CD4-positive, alpha-beta T cell treated with Interleukin-15 for 4 hours (primary cell): Measurements from ENCODE around the gene HAUS6.
A peak's percentile ranks its signal among the peaks of the same experiment; 100 is the strongest.
"Not testable (repeated sequence)": the region's sequence is repeated elsewhere in the genome, so short reads cannot be mapped to it uniquely, and the experiment has no call there.

Experiments
- DNase-seq: peaks from one replicate; pipeline ENCODE4 v3.0.0-alpha.2; 2020; ENCODE audit warnings: low spot score

The HAUS6 gene

DNA sequence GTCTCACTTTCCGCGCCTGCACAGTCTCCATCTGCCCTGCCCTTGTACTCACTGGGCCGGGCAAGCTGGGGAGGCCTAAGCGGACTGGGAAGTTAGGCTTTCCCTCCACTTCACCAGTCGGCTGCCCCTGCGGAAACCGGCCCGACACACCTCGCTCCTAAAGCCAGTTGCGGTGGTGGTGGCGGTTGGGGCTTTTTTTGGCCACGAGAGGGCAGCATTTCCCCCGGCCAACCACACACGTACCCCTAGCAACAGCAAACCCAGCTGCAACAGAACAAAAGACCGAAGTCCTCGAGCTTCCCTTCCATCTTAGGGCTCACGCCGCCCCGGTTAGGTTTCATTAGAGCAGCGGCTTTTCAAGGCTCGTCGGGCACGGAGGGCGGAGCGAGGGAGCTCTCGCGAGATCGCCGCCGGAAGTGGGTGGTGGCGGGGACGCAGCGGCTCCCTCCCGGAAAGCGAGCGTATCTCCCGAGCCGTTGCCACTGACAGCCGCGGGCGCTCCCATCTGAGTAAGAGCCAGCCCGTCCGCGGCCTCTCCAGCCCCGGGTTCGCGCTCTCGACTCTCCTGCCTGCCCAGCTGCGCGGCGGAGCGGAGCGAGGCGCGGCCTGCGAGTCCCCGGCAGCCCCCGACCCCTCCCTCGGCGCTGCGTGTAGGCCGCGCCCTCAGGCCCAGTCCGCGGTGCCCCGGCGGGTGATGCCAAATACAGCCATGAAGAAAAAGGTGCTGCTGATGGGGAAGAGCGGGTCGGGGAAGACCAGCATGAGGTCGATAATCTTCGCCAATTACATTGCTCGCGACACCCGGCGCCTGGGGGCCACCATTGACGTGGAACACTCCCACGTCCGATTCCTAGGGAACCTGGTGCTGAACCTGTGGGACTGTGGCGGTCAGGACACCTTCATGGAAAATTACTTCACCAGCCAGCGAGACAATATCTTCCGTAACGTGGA, 53.5 kb downstream of the HAUS6 start, which contains the start of gene RRAGA:
RRAGA (plus strand) TSS at position 462 of the 951 bp plus-strand sequence; CDS start at position 695, 233 bp downstream.
- DNase-seq = peak; percentile 95

- no peak for DNase-seq
These were observed 66.1 kb downstream of the HAUS6 start for GRCh38 chr9:19036611-19037010.

DNA sequence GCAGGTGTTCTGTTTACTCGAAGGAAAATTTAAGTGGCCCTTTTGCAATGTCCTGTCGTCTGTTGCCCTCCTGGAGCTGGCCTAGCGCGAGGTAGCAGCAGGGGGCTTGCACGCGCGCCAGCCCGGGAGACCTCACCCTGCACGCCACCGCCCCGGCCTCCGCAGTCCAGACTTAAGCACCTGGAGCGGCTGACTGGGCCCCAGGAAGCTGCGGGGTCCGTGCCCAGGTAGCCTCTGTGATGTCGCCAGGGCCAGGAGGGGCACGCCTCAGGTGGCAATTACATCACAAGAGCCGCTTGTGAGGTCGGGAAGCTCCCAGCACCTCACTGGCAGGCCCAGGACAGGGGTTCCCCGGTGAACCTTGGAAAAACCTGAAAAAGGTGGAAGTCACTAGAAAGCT, 69.7 kb downstream of the HAUS6 start, which contains the start of gene SAXO1:
SAXO1 (minus strand) TSS at position 195 of the 400 bp plus-strand sequence. CDS start 301 bp downstream, outside the sequence.
- no peak for DNase-seq

- no peak for DNase-seq
These were observed 70.3 kb downstream of the HAUS6 start for GRCh38 chr9:19032406-19032805.

DNA sequence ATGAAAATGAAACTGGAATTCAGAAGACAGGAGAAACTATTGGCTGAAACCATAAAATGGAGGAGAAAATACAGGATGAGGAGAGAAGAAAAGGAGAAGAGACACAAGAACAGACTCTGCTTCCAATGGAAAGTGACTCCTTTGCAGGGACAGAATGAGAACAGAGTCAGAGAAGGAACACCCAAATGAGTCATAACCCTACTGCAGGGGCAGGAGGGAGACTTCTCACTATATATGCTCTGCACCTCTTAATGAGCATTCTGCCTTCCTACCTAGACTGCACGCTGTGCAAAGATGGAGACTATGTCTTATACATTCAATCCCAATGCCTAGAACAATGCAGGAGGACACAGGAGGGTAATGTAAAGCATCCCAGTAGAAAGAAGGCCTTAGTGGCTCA, 71.8 kb downstream of the HAUS6 start:
- DNase-seq = no peak

DNA sequence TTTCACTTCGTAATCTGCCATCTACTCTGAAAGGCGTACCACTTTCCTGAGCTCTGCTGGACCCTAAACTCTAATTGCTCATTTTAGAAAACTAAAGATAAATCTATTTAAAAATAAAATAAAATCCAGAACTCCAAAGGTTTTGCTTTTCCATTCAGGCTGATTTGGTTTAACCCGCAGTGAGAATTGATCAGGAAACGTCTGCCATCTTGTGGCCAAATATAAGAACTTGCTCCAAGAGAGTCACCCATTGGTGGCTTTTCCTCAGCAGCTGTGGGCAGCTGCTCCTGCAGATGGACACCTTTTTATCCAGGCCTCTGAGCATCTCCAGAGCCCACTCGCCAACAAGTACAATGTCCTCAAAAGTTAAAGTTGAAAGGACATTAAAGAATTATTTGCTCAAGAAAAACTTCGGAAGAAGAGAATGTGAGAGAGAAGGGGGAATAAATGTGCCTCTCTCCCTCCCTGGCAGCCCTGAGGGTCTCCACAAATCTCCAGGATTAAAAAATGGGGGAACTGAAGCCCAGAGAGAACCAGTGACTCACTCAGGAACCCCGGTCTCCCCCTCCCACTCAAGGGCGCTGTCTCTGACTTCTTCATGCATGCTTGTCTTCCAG, 73.8 kb downstream of the HAUS6 start:
- peak; percentile 50 for DNase-seq

DNA sequence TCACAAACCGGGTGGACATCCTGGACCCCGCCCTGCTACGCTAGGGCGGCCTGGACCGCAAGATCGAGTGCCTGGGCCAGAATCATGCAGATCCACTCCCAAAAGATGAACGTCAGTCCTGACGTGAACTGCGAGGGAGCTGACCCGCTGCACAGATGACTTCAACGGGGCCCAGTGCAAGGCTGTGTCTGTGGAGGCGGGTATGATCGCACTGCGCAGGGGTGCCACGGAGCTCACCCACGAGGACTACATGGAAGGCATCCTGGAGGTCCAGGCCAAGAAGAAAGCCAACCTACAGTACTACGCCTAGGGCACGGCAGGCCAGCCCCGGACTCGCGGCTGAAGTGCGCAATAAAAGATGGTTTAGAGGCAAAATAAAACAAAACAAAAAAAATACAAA, 74.9 kb downstream of the HAUS6 start:
- no peak for DNase-seq

DNA sequence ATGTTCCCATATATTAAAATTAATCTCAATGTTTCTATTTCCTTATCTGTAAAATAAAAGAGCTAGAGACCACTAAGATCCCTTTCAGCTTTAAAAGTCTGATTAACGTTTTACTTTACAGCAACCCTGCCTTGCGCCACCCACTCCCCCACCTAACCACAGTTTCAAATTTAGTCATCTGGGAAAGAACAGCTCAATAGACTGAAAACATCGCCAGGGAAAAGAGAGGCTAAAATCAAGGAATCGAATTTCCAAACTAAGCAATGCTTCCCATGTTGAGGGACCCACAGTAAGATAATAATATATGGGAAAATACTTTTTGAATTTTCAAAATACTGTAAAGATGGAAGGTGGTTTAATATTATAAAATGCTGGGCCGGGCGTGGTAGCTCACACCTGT, 76.3 kb downstream of the HAUS6 start:
- no peak for DNase-seq

DNA sequence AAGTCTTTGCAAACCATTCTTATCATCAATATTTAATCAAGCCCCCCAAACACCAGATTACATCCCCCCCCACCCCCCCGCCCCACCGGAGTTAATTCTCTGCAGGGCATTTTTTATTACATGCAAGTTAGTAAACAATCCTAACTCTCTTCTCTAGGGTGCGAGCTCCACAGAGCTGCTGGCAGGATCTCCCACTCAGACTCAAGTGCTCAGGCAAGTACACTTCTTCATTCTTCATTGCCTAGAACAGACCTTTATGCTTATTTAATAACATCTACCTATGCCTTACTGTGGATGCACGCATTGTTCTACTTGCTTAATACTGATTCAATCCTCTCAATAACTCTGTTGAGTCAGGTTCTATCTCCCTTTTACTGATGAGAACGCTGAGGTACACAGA, 79.6 kb downstream of the HAUS6 start:
- DNase-seq = no peak

DNA sequence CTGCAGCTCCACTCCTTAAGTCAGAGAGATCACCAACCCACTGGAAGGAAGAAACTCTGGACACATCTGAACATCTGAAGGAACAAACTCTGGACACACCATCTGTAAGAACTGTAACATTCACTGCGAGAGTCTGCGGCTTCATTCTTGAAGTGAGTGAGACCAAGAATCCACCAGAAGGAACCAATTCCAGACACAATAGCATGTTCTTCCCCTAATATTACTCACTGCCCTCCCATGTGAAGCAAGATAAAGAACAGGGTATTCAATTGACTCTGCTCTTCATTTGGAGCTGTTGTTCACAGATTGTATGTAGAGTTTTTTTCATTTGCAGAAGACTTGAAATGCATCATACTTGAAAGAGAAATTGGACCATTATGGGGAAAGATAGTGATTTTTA, 80.5 kb downstream of the HAUS6 start:
- no peak for DNase-seq

- DNase-seq = not testable (repeated sequence)
These were observed 81.1 kb downstream of the HAUS6 start for GRCh38 chr9:19021649-19022048.

GRCh38 chr9:19020886-19021455, 81.7 kb downstream of the HAUS6 start:
- DNase-seq = no peak

DNA sequence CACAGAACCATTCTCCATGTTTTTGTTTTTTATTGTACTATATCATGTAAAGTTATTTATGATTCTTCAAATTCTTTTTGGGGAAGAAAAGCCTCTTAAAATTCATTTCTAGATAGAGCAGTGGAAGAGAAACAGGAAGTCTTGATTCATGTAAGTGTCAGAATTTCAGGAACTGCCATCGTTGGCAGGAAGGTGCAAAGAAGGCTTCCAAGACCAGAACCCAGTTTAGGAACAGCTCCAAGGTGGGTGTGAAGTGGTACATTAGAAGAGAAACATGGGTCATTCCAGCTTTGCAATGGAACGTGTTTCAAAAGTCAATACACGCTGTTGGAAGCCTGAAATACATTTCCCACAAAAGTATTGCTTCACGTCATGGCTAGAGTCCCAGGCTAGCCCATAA, 84.5 kb downstream of the HAUS6 start:
- no peak for DNase-seq

- DNase-seq = no peak
These were observed 93.2 kb downstream of the HAUS6 start for GRCh38 chr9:19009391-19009965.
